GM12875 (cell line): ENCODE results near the gene HOXC13.

Experiments
- H3K4me3 ChIP-seq: one replicate; pipeline ENCODE4 v1.5.1; 2011; ENCODE audit warnings: low read depth, low read length, control low read depth
- TF ChIP-seq, protein P1 (sequence below): IDR thresholded peaks from 2 replicates; pipeline ENCODE4 v1.5.1; 2011; ENCODE audit warnings: low read depth, mild to moderate bottlenecking, control low read depth, inconsistent platforms, low read length, moderate library complexity, borderline replicate concordance; ENCODE audit not compliant: insufficient read depth

HOXC13 gene

DNA sequence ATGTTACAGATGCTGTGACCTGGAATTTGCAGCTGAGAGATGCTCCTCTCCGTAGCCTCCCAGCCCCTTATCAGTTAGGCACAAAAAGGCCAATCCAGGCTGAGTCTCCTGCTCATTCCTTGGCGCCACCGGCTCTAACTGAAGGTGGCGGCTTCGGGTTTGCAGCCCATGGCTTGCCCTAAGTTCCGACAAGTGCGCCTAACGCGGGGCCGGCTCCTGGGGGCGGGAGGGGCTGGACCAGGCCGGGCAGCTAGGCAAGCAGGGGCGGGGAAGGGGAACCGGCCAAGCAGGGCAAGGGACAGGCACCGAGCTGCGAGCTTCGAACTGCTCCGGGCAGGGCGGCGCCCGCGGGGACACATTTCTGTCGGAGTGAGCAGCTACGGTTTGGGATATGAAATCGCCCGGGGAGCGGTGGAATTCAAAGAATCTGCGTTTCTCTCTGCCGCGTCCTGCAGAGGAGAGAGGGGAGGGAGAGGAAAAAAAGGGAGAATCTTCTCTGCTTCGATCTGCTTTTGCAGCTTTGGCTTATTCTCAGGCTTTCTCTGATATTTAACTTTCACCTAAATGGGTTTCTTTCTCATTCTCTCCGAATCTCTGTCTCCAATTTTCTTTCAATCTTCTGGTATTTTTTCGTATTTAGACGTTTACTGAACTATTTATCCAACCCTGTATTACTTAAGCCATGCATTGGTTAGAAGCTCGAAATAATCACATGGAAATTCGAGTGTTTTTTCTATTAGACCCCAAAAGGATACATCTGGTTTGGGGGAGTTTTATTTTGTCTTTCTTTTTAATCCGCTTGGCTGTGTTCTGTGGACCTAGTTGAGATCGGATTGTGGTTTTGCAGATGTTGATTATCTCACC is 14.5 kb downstream of the HOXC13 start:
- TF ChIP-seq, protein P1, sequence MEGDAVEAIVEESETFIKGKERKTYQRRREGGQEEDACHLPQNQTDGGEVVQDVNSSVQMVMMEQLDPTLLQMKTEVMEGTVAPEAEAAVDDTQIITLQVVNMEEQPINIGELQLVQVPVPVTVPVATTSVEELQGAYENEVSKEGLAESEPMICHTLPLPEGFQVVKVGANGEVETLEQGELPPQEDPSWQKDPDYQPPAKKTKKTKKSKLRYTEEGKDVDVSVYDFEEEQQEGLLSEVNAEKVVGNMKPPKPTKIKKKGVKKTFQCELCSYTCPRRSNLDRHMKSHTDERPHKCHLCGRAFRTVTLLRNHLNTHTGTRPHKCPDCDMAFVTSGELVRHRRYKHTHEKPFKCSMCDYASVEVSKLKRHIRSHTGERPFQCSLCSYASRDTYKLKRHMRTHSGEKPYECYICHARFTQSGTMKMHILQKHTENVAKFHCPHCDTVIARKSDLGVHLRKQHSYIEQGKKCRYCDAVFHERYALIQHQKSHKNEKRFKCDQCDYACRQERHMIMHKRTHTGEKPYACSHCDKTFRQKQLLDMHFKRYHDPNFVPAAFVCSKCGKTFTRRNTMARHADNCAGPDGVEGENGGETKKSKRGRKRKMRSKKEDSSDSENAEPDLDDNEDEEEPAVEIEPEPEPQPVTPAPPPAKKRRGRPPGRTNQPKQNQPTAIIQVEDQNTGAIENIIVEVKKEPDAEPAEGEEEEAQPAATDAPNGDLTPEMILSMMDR, result no peak
- H3K4me3 ChIP-seq, result no peak overlapping the region

GRCh38 chr12:53953831-53954693 is 15.4 kb downstream of the HOXC13 start:
- TF ChIP-seq, protein P1, result no peak
- no peak overlapping the region for H3K4me3 ChIP-seq

DNA sequence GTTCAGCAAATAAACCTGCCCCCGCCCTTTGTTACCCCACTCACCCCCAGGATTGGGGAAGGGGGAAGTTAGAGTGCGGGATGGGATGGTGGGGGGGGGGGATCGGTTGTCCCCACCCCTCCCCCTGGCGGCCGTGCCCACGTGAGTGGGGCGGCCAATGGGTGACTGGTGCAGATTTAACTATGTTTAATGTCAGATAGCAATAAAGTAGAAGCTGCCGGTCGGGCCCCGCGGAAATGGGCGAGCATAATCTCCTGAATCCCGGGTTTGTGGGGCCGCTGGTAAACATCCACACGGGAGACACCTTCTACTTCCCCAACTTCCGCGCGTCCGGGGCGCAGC is 16.0 kb downstream of the HOXC13 start, which contains the start of gene HOXC12:
Gene HOXC12 (plus strand): TSS at position 210 of the 342 bp plus-strand sequence. CDS start 27 bp downstream, at position 237.
- no peak within 1 kb of the TSS for H3K4me3 ChIP-seq
- TF ChIP-seq, protein P1, result no peak

DNA sequence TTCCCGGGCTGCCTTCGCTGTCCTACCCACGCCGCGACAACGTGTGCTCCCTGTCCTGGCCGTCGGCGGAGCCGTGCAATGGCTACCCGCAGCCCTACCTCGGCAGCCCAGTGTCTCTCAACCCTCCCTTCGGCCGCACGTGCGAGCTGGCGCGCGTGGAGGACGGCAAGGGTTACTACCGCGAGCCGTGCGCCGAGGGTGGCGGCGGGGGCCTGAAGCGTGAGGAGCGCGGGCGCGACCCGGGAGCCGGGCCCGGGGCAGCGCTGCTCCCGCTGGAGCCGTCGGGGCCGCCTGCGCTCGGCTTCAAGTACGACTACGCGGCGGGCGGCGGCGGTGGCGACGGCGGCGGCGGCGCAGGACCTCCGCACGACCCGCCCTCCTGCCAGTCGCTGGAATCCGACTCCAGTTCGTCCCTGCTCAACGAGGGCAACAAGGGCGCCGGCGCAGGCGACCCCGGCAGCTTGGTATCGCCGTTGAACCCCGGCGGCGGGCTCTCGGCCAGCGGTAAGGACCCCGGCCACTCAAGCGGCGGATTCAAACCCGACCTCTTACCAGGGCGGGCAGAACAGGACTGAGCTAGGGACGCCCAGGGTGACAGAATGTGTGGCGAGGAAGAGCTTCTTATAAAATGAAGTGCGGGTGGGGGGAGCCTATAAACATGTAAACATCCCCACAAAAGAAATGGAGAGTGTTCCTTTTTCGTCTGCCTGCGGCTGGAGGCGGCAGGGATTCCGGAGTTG is 16.6 kb downstream of the HOXC13 start:
- no peak overlapping the region for H3K4me3 ChIP-seq
- TF ChIP-seq, protein P1, result no peak

DNA sequence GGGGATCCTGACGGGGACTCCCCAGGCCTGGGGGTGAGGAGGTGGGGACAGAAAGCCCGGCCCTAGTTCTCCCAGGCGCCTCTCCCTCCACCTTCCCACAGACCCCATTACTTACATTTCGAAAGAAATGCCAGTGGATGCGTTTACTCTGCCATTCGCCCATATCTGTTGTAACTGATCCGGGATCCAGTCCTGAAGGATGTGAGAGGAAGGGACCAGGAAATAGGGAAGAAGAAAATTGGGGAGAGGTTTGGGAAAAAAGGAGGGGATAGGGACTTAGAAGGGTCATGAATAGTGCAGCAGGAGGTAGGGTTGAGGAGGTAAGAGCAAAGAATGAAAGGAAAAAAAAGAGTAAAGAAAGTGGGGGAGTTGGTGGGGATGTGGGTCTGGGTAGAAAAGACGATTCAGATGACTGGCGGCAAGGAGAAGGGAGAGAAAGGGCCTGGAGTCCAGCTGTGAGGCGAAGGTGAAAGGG is 17.2 kb downstream of the HOXC13 start:
- TF ChIP-seq, protein P1, result no peak
- no peak overlapping the region for H3K4me3 ChIP-seq

GRCh38 chr12:53956251-53956887 is 17.7 kb downstream of the HOXC13 start:
- TF ChIP-seq, protein P1, result peak; percentile 14; the same call in 1 of the 2 replicates
- no peak overlapping the region for H3K4me3 ChIP-seq
